ENCODE data around the gene ADCY4. TPM values are rescaled to one million over a fixed set of nuclear protein-coding genes. Genes with fewer than 3 reads are reported as not detected.

ADCY4 gene
- total RNA-seq, 1 donor from 2014 or later, result 74.6 TPM

- H3K9me3 Mint-ChIP-seq (ENCODE audit: unreplicated experiment), result no peaks in the 10 kb centered on the region
These were observed 57.1 kb downstream of the ADCY4 start for GRCh38 chr14:24277606-24278321.

DNA sequence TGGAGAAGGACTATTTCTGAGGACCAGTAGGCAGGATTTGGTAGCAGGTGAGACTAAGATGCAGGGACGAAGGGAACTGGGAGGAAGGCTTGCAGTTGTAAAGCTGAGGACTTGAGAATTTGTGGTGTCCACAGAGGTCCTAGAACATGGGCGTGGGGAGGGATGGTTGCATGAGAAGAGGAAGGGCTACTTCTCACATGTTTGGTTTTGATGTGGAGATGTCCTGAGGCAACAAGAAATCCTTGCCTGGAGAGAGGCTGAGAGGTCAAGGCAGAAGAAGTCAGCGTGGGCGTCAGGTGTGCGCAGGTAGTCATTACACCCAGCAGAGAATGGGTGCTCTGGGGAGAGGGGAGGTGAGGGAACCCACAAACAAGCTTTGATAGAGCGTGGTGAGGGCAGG, 57.8 kb downstream of the ADCY4 start:
- Mint-ChIP-seq H3K36me3 (ENCODE audit: low read depth, unreplicated experiment) (peaks cover 3% of the 10 kb centered on the region), H3K27ac (ENCODE audit: unreplicated experiment) (no peak overlapping the region), H3K4me1 (ENCODE audit: unreplicated experiment) (peaks cover 13% of the 10 kb centered on the region), H3K27me3 (ENCODE audit: unreplicated experiment) (peaks cover 10% of the 10 kb centered on the region), H3K9me3 (ENCODE audit: unreplicated experiment) (no peaks in the 10 kb centered on the region), H3K4me3 (ENCODE audit: unreplicated experiment) (no peak overlapping the region)
- no peak for TF ChIP-seq CTCF (IDR thresholded peaks at IDR 0.05; ENCODE audit: unreplicated experiment)
- DNase-seq (ENCODE audit: low spot score), result no peak

More at GRCh38 chr14:24277606-24278321, 57.1 kb downstream of the ADCY4 start:
- H3K27ac Mint-ChIP-seq (ENCODE audit: unreplicated experiment), result no peak overlapping the region
- H3K36me3 Mint-ChIP-seq (ENCODE audit: low read depth, unreplicated experiment), result peaks cover 3% of the 10 kb centered on the region
- no peak overlapping the region for H3K4me3 Mint-ChIP-seq (ENCODE audit: unreplicated experiment)
- DNase-seq (ENCODE audit: low spot score), result no peak
- peaks cover 8% of the 10 kb centered on the region for H3K4me1 Mint-ChIP-seq (ENCODE audit: unreplicated experiment)
- peaks cover 11% of the 10 kb centered on the region for H3K27me3 Mint-ChIP-seq (ENCODE audit: unreplicated experiment)
- no peak for TF ChIP-seq CTCF (IDR thresholded peaks at IDR 0.05; ENCODE audit: unreplicated experiment)

- no peaks in the 10 kb centered on the region for H3K9me3 Mint-ChIP-seq (ENCODE audit: unreplicated experiment)
- no peak overlapping the region for H3K4me3 Mint-ChIP-seq (ENCODE audit: unreplicated experiment)
- TF ChIP-seq CTCF (IDR thresholded peaks at IDR 0.05; ENCODE audit: unreplicated experiment), result no peak
- DNase-seq (ENCODE audit: low spot score), result no peak
- peaks cover 17% of the 10 kb centered on the region for H3K4me1 Mint-ChIP-seq (ENCODE audit: unreplicated experiment)
- H3K36me3 Mint-ChIP-seq (ENCODE audit: low read depth, unreplicated experiment), result peaks cover 8% of the 10 kb centered on the region
- H3K27me3 Mint-ChIP-seq (ENCODE audit: unreplicated experiment), result peaks cover 10% of the 10 kb centered on the region
- H3K27ac Mint-ChIP-seq (ENCODE audit: unreplicated experiment), result no peak overlapping the region
These were observed 60.7 kb downstream of the ADCY4 start for GRCh38 chr14:24274101-24274543.

GRCh38 chr14:24273422-24273998, 61.4 kb downstream of the ADCY4 start:
- H3K27ac Mint-ChIP-seq (ENCODE audit: unreplicated experiment), result no peak overlapping the region
- peaks cover 10% of the 10 kb centered on the region for H3K27me3 Mint-ChIP-seq (ENCODE audit: unreplicated experiment)
- H3K36me3 Mint-ChIP-seq (ENCODE audit: low read depth, unreplicated experiment), result peaks cover 8% of the 10 kb centered on the region
- H3K9me3 Mint-ChIP-seq (ENCODE audit: unreplicated experiment), result no peaks in the 10 kb centered on the region
- H3K4me3 Mint-ChIP-seq (ENCODE audit: unreplicated experiment), result no peak overlapping the region
- no peak for TF ChIP-seq CTCF (IDR thresholded peaks at IDR 0.05; ENCODE audit: unreplicated experiment)
- no peak for DNase-seq (ENCODE audit: low spot score)
- peaks cover 17% of the 10 kb centered on the region for H3K4me1 Mint-ChIP-seq (ENCODE audit: unreplicated experiment)

GRCh38 chr14:24272467-24272866, 62.4 kb downstream of the ADCY4 start:
- Mint-ChIP-seq H3K27ac (ENCODE audit: unreplicated experiment) (no peak overlapping the region), H3K4me3 (ENCODE audit: unreplicated experiment) (peak overlapping the region; percentile 91), H3K27me3 (ENCODE audit: unreplicated experiment) (peaks cover 7% of the 10 kb centered on the region), H3K9me3 (ENCODE audit: unreplicated experiment) (no peaks in the 10 kb centered on the region), H3K4me1 (ENCODE audit: unreplicated experiment) (peaks cover 10% of the 10 kb centered on the region), H3K36me3 (ENCODE audit: low read depth, unreplicated experiment) (peaks cover 9% of the 10 kb centered on the region)
- no peak for DNase-seq (ENCODE audit: low spot score)
- TF ChIP-seq CTCF (IDR thresholded peaks at IDR 0.05; ENCODE audit: unreplicated experiment), result no peak

All from endothelial cell (in vitro differentiated cells).